Pancreas (tissue), 10 donors: ENCODE results near the gene LCN1. TPM values are rescaled to one million over a fixed set of nuclear protein-coding genes. Genes with fewer than 3 reads are reported as not detected.

Experiments used
- ATAC-seq, 4 donors: fragments of 200-7000 bp; cut with Tn5 transposase; one replicate each; pipeline versions ENCODE4 v1.8.0 to v1.9.1; 2020; ENCODE audit warnings: mild to moderate bottlenecking in 4 of 4, moderate library complexity in 4 of 4
- DNase-seq, 6 donors: peaks; one replicate each; pipeline ENCODE4 v3.0.0-alpha.2; 2020
- FAIRE-seq: peaks from 2 replicates; lab custom pipeline; 2012; peaks lifted over from hg19 to GRCh38; lab: Jason Lieb, UNC
- H3K27ac ChIP-seq, 4 donors: fragments of 200-600 bp; sonication (generic); 1 replicate in 3 of 4; 2 replicates in 1 of 4; pipeline versions ENCODE4 v1.5.0 to v1.8.0; 2020
- H3K27me3 ChIP-seq, 4 donors: fragments of 200-600 bp; one replicate each; pipeline ENCODE4 v1.8.0; 2021
- H3K36me3 ChIP-seq, 3 donors: fragments of 200-600 bp; sonication (generic) in 1 of 3; one replicate each; pipeline versions ENCODE4 v1.5.0 to v1.8.0; 2020 to 2021
- H3K4me1 ChIP-seq, 3 donors: fragments of 200-600 bp; one replicate each; pipeline ENCODE4 v1.8.0; 2021
- H3K4me3 ChIP-seq, 4 donors: fragments of 200-600 bp; sonication (generic) in 2 of 4; one replicate each; pipeline versions ENCODE4 v1.5.0 to v1.8.0; 2020 to 2021
- H3K9me3 ChIP-seq, 4 donors: fragments of 200-600 bp; one replicate each; pipeline ENCODE4 v1.8.0; 2021
- CTCF ChIP-seq, 4 donors: fragments of 200-600 bp; sonication (generic) in 3 of 4; IDR thresholded peaks; one replicate each; pipeline versions ENCODE4 v1.5.0 to v1.8.0; 2021; ENCODE audit warnings: antibody characterized with exemption in 4 of 4
- WGBS, 2 donors: extraction: QIAGEN DNeasy Blood & Tissue Kit; methylation state at CpG; one replicate each; pipeline ENCODE4 v1.1.7; 2013; 5-methylcytosine and 5-hydroxymethylcytosine counted together
- intact Hi-C, 3 donors: fragments of 100-400 bp; cut with DNase I; formaldehyde crosslinking; loops; one replicate each; pipeline versions ENCODE4 v1.11.1 to v1.14.2; 2022
- polyA plus RNA-seq, 2 donors: library from polyadenylated mRNA; stranded (reverse); fragments of 200-250 nt; gene quantifications; one replicate each; pipeline ENCODE4 v1.2.3, GENCODE V29; 2013
- total RNA-seq, 6 donors: library from RNA; stranded (reverse); fragmentation: NEBNext Ultra II Directional in 4 of 6; extraction: Animal tissue kit (Norgen Biotek cat#: 25700) in 4 of 6; gene quantifications; one replicate each; pipeline versions ENCODE4 v1.2.1 to v1.2.4, GENCODE V29; 2021 to 2023
- donor health status: healthy with polysubstance abuse.
- donor health status: DM: no; HTN: no; CAD: no; lungs with moderate emphysema.
- donor health status: DM: no; HTN: no; CAD: no.
- donor health status: control.
- donor health status: control.
- donor health status: Bipolar disorder and iron deficiency.
- donor health status: DM: yes; HTN: yes; CAD: no.
- donor health status: DM: no; HTN: no; CAD: no.
- donor health status: DM: no; HTN: no; CAD: no.
- donor health status: DM: yes; HTN: yes; CAD: no.

LCN1 gene
- total and polyA plus RNA-seq, 8 donors: not detected

- no peak for DNase-seq
- no peak for TF ChIP-seq CTCF (IDR thresholded peaks at IDR 0.05)
- no peaks in the 10 kb centered on the region for H3K27me3 ChIP-seq
- no peaks in the 10 kb centered on the region for H3K36me3 ChIP-seq
- no peaks in the 10 kb centered on the region for H3K4me1 ChIP-seq
- no peak for ATAC-seq
- 32 to 36% methylated on average over 9 of the region's 9 CpGs for WGBS, 2 donors
- no peak overlapping the region for H3K4me3 ChIP-seq
- no peaks in the 10 kb centered on the region for H3K9me3 ChIP-seq
- FAIRE-seq: no peak
- intact Hi-C loops: no loop called here
- H3K27ac ChIP-seq: no peak overlapping the region
These were observed 46.1 kb downstream of the LCN1 start for GRCh38 chr9:135567311-135567710.

GRCh38 chr9:135568026-135568425 lies 46.8 kb downstream of the LCN1 start:
- intact Hi-C loops: no loop called here
- 71 to 86% methylated on average over 6 of the region's 6 CpGs for WGBS, 2 donors
- FAIRE-seq (no peak), ATAC-seq (no peak), DNase-seq (no peak)
- Histone ChIP-seq H3K4me3 (no peak overlapping the region), H3K36me3 (no peaks in the 10 kb centered on the region), H3K27ac (no peak overlapping the region), H3K27me3 (no peaks in the 10 kb centered on the region), H3K9me3 (no peaks in the 10 kb centered on the region), H3K4me1 (no peaks in the 10 kb centered on the region)
- TF ChIP-seq CTCF (IDR thresholded peaks at IDR 0.05): no peak

- no peak for DNase-seq
- WGBS, 2 donors: 15 to 16% methylated on average over 3 of the region's 3 CpGs
- intact Hi-C loops: no loop called here
- H3K4me3 ChIP-seq: no peak overlapping the region
- no peaks in the 10 kb centered on the region for H3K4me1 ChIP-seq
- H3K27me3 ChIP-seq: no peaks in the 10 kb centered on the region
- TF ChIP-seq CTCF (IDR thresholded peaks at IDR 0.05): no peak
- ATAC-seq: no peak
- FAIRE-seq: no peak
- no peak overlapping the region for H3K27ac ChIP-seq
- H3K36me3 ChIP-seq: no peaks in the 10 kb centered on the region
- no peaks in the 10 kb centered on the region for H3K9me3 ChIP-seq
These were observed 49.2 kb downstream of the LCN1 start for GRCh38 chr9:135570456-135570855.

GRCh38 chr9:135572233-135572632 lies 51.0 kb downstream of the LCN1 start:
- intact Hi-C loops: no loop called here
- H3K4me3 ChIP-seq: no peak overlapping the region
- no peaks in the 10 kb centered on the region for H3K36me3 ChIP-seq
- 63 to 66% methylated on average over 2 of the region's 2 CpGs for WGBS, 2 donors
- ATAC-seq (no peak), DNase-seq (no peak), FAIRE-seq (no peak)
- H3K4me1 ChIP-seq: no peaks in the 10 kb centered on the region
- TF ChIP-seq CTCF (IDR thresholded peaks at IDR 0.05): no peak
- H3K9me3 ChIP-seq: no peaks in the 10 kb centered on the region
- no peaks in the 10 kb centered on the region for H3K27me3 ChIP-seq
- no peak overlapping the region for H3K27ac ChIP-seq

GRCh38 chr9:135573124-135573523 lies 51.9 kb downstream of the LCN1 start:
- H3K27me3 ChIP-seq: no peaks in the 10 kb centered on the region
- no peak overlapping the region for H3K4me3 ChIP-seq
- no peaks in the 10 kb centered on the region for H3K36me3 ChIP-seq
- no peak for TF ChIP-seq CTCF (IDR thresholded peaks at IDR 0.05)
- ATAC-seq (no peak), DNase-seq (no peak), FAIRE-seq (no peak)
- no peak overlapping the region for H3K27ac ChIP-seq
- WGBS, 2 donors: 37 to 58% methylated on average over 1 of the region's 1 CpG
- intact Hi-C loops: no loop called here
- H3K9me3 ChIP-seq: no peaks in the 10 kb centered on the region
- H3K4me1 ChIP-seq: no peaks in the 10 kb centered on the region
